CD4-positive, CD25-positive, alpha-beta regulatory T cell (primary cell): ENCODE data around the gene ZNF648. TPM values are rescaled to one million over a fixed set of nuclear protein-coding genes. Genes with fewer than 3 reads are reported as not detected.
"Not testable (repeated sequence)": the region's sequence is repeated elsewhere in the genome, so short reads cannot be mapped to it uniquely, and the experiment has no call there.

Experiments used
- ATAC-seq, 2 donors: fragments of 150-1000 bp; cut with Tn5 transposase; one replicate each; pipeline ENCODE4 v1.10.0; 2021; ENCODE audit warnings: low read depth in 2 of 2, moderate number of reproducible peaks in 2 of 2, moderate library complexity in 1 of 2
- DNase-seq, 3 donors: peaks; one replicate each; pipeline versions ENCODE4 v3.0.0 to v3.0.0-alpha.2; 2012 to 2022; ENCODE audit warnings: mixed read lengths in 1 of 3
- H3K27ac ChIP-seq: one replicate; pipeline ENCODE4 v1.7.0; 2013; ENCODE audit warnings: mild to moderate bottlenecking, low read length; ENCODE audit not compliant: insufficient read depth, poor library complexity, severe bottlenecking
- H3K27me3 ChIP-seq: one replicate; pipeline ENCODE4 v1.7.0; 2013; ENCODE audit warnings: low read length; ENCODE audit not compliant: control insufficient read depth, insufficient read depth
- H3K36me3 ChIP-seq: one replicate; pipeline ENCODE4 v1.7.0; 2013; ENCODE audit warnings: mild to moderate bottlenecking, low read length, moderate library complexity; ENCODE audit not compliant: control insufficient read depth, insufficient read depth
- H3K4me1 ChIP-seq: 2 replicates; pipeline ENCODE4 v1.7.0; 2013; ENCODE audit warnings: mild to moderate bottlenecking, low read length; ENCODE audit not compliant: insufficient read depth, control insufficient read depth, poor library complexity, severe bottlenecking
- H3K4me3 ChIP-seq: one replicate; pipeline ENCODE4 v1.7.0; 2013; ENCODE audit warnings: low read depth, mild to moderate bottlenecking, low read length, moderate library complexity
- H3K9me3 ChIP-seq, 2 experiments: 1 replicate in 1 of 2; 2 replicates in 1 of 2; pipeline ENCODE4 v1.7.0; 2013; ENCODE audit warnings: low read length in 2 of 2, mild to moderate bottlenecking in 1 of 2, moderate library complexity in 1 of 2; ENCODE audit not compliant: control insufficient read depth in 2 of 2
- H3K27ac Mint-ChIP-seq, 3 donors: one replicate each; pipeline ENCODE4 v1.8.0; 2020 to 2022; ENCODE audit warnings: mild to moderate bottlenecking in 3 of 3, mixed read lengths in 3 of 3, moderate library complexity in 2 of 3
- H3K27me3 Mint-ChIP-seq: one replicate; pipeline ENCODE4 v1.8.0; 2022; ENCODE audit warnings: mild to moderate bottlenecking, mixed read lengths
- H3K36me3 Mint-ChIP-seq: one replicate; pipeline ENCODE4 v1.8.0; 2020; ENCODE audit warnings: mixed read lengths
- H3K4me1 Mint-ChIP-seq, 4 donors: one replicate each; pipeline ENCODE4 v1.8.0; 2020 to 2022; ENCODE audit warnings: mixed read lengths in 4 of 4, mild to moderate bottlenecking in 1 of 4
- H3K4me3 Mint-ChIP-seq, 4 donors: one replicate each; pipeline ENCODE4 v1.8.0; 2020 to 2022; ENCODE audit warnings: mild to moderate bottlenecking in 4 of 4, mixed read lengths in 4 of 4, moderate library complexity in 3 of 4
- H3K9me3 Mint-ChIP-seq, 7 donors: one replicate each; pipeline ENCODE4 v1.8.0; 2020 to 2022; ENCODE audit warnings: mixed read lengths in 7 of 7, mild to moderate bottlenecking in 3 of 7, moderate library complexity in 2 of 7
- polyA plus RNA-seq, 4 donors: library from polyadenylated mRNA; unstranded; fragments of 300-500 nt; fragmentation: Illumina TruSeq; gene quantifications; one replicate each; pipeline ENCODE4 v1.2.3, GENCODE V29; 2021
- total RNA-seq: library from RNA; stranded (reverse); gene quantifications from one replicate; pipeline ENCODE4 v1.2.3, GENCODE V29; 2022

ZNF648 gene
- total and polyA plus RNA-seq, 5 donors from 2014 or later: 0.28 TPM; not detected in 4

GRCh38 chr1:182015360-182015759 is 46.2 kb downstream of the ZNF648 start:
- H3K4me1 Mint-ChIP-seq: no peaks in the 10 kb centered on the region
- peaks cover 8% of the 10 kb centered on the region for H3K36me3 Mint-ChIP-seq
- H3K4me3 Mint-ChIP-seq: no peak overlapping the region
- Histone ChIP-seq H3K27me3 (peaks cover 2% of the 10 kb centered on the region), H3K36me3 (no peaks in the 10 kb centered on the region), H3K4me1 (no peaks in the 10 kb centered on the region), H3K4me3 (no peak overlapping the region), H3K9me3 (peaks cover 0 to 4% of the 10 kb centered on the region in 2 experiments), H3K27ac (no peak overlapping the region)
- peaks cover 17% of the 10 kb centered on the region for H3K27me3 Mint-ChIP-seq
- no peak overlapping the region for H3K27ac Mint-ChIP-seq
- H3K9me3 Mint-ChIP-seq: peaks cover 0 to 10% (median 3%) of the 10 kb centered on the region in 7 donors
- ATAC-seq (no peak), DNase-seq (no peak)

- not testable (repeated sequence) for H3K27me3 ChIP-seq, H3K4me3 ChIP-seq, H3K27ac Mint-ChIP-seq, H3K4me1 ChIP-seq, H3K9me3 ChIP-seq, H3K4me1 Mint-ChIP-seq, ATAC-seq, H3K36me3 Mint-ChIP-seq, H3K27ac ChIP-seq, H3K36me3 ChIP-seq, H3K4me3 Mint-ChIP-seq, DNase-seq
- Mint-ChIP-seq H3K9me3 (peaks cover 0 to 22% (median 9%) of the 10 kb centered on the region in 7 donors), H3K27me3 (peaks cover 16% of the 10 kb centered on the region)
These were observed 50.6 kb downstream of the ZNF648 start for GRCh38 chr1:182010800-182011370.

- H3K27ac Mint-ChIP-seq, DNase-seq, ATAC-seq, H3K4me3 Mint-ChIP-seq, H3K27me3 ChIP-seq, H3K4me1 ChIP-seq, H3K9me3 ChIP-seq, H3K36me3 ChIP-seq, H3K27ac ChIP-seq, H3K4me3 ChIP-seq, H3K36me3 Mint-ChIP-seq, H3K4me1 Mint-ChIP-seq: not testable (repeated sequence)
- H3K9me3 Mint-ChIP-seq: peaks cover 0 to 19% (median 7%) of the 10 kb centered on the region in 7 donors
- peaks cover 23% of the 10 kb centered on the region for H3K27me3 Mint-ChIP-seq
These were observed 56.1 kb downstream of the ZNF648 start for GRCh38 chr1:182005398-182005797.

GRCh38 chr1:182004601-182005000 is 56.9 kb downstream of the ZNF648 start:
- peaks cover 0 to 2% of the 10 kb centered on the region in 2 experiments for H3K9me3 ChIP-seq
- H3K4me1 Mint-ChIP-seq: peaks cover 0 to 5% (median 0%) of the 10 kb centered on the region in 4 donors
- H3K27me3 ChIP-seq: peaks cover under 1% of the 10 kb centered on the region
- no peak overlapping the region for H3K27ac Mint-ChIP-seq
- DNase-seq: no peak
- H3K36me3 Mint-ChIP-seq: peaks cover 6% of the 10 kb centered on the region
- no peaks in the 10 kb centered on the region for H3K4me1 ChIP-seq
- no peak for ATAC-seq
- H3K9me3 Mint-ChIP-seq: peaks cover 0 to 16% (median 7%) of the 10 kb centered on the region in 7 donors
- H3K4me3 Mint-ChIP-seq: no peak overlapping the region
- H3K4me3 ChIP-seq: no peak overlapping the region
- H3K36me3 ChIP-seq: no peaks in the 10 kb centered on the region
- no peak overlapping the region for H3K27ac ChIP-seq
- peaks cover 23% of the 10 kb centered on the region for H3K27me3 Mint-ChIP-seq
